Measurements from ENCODE around the gene ZNF408. TPM values are rescaled to one million over a fixed set of nuclear protein-coding genes. Genes with fewer than 3 reads are reported as not detected.
A peak's percentile ranks its signal among the peaks of the same experiment; 100 is the strongest.

Gene ZNF408
- total and polyA plus RNA-seq, 4 experiments from 2014 or later, result 5.7 to 20.0 (median 15.8) TPM

GRCh38 chr11:46718155-46719019 lies 17.6 kb downstream of the ZNF408 start:
- H3K27ac Mint-ChIP-seq, result peak overlapping the region in 2 of 7 donors; percentile 57 to 70
- no peaks in the 10 kb centered on the region for H3K9me3 Mint-ChIP-seq
- Histone ChIP-seq H3K9me3 (ENCODE audit: control insufficient read depth in 1 of 2, low read length in 2 of 2) (no peaks in the 10 kb centered on the region), H3K4me1 (ENCODE audit: insufficient read depth, low read length) (peaks cover 8% of the 10 kb centered on the region), H3K36me3 (ENCODE audit: insufficient read depth, low read length) (no peaks in the 10 kb centered on the region), H3K4me3 (ENCODE audit: low read length in 2 of 2) (no peak overlapping the region), H3K27ac (ENCODE audit: low read depth, low read length) (no peak overlapping the region), H3K27me3 (ENCODE audit: insufficient read depth, low read length) (no peaks in the 10 kb centered on the region)
- CTCF ChIA-PET (ENCODE audit: partially characterized antibody), result interaction anchor here (1.2 kb wide), 1 partner anchor 47 kb away, joined by 4 read pairs; no protein-coding TSS in a partner anchor
- intact Hi-C loops (cut with micrococcal nuclease), result no loop called here
- H3K4me3 Mint-ChIP-seq, result no peak overlapping the region
- POLR2A ChIA-PET (ENCODE audit: partially characterized antibody), result no interaction called here
- H3K36me3 Mint-ChIP-seq, result no peaks in the 10 kb centered on the region
- DNase-seq, result no peak
- no peaks in the 10 kb centered on the region for H3K27me3 Mint-ChIP-seq
- peaks cover 7 to 17% (median 8%) of the 10 kb centered on the region in 4 donors for H3K4me1 Mint-ChIP-seq

GRCh38 chr11:46719048-46719542 lies 18.3 kb downstream of the ZNF408 start, which contains the start of gene F2:
Gene F2, plus strand, starts transcription at chr11:46719213. Its CDS starts 23 bp downstream, at chr11:46719236.
- no peaks in the 10 kb centered on the region for H3K9me3 Mint-ChIP-seq
- H3K36me3 Mint-ChIP-seq, result no peaks in the 10 kb centered on the region
- no peaks in the 10 kb centered on the region for H3K27me3 Mint-ChIP-seq
- ChIA-PET CTCF (ENCODE audit: partially characterized antibody) (interaction anchor here (1.2 kb wide), 1 partner anchor 48 kb away, joined by 4 read pairs; no protein-coding TSS in a partner anchor), POLR2A (ENCODE audit: partially characterized antibody) (no interaction called here)
- H3K9me3 ChIP-seq (ENCODE audit: control insufficient read depth in 1 of 2, low read length in 2 of 2), result no peaks in the 10 kb centered on the region
- H3K4me3 ChIP-seq (ENCODE audit: low read length in 2 of 2), result no peak within 1 kb of the TSS
- no peak within 1 kb of the TSS for H3K27ac ChIP-seq (ENCODE audit: low read depth, low read length)
- H3K27me3 ChIP-seq (ENCODE audit: insufficient read depth, low read length), result no peaks in the 10 kb centered on the region
- H3K4me3 Mint-ChIP-seq, result no peak within 1 kb of the TSS
- intact Hi-C loops (cut with micrococcal nuclease), result no loop called here
- peaks cover 7 to 17% (median 8%) of the 10 kb centered on the region in 4 donors for H3K4me1 Mint-ChIP-seq
- no peak for DNase-seq
- no peaks in the 10 kb centered on the region for H3K36me3 ChIP-seq (ENCODE audit: insufficient read depth, low read length)
- peak within 1 kb of the TSS in 3 of 7 donors; percentile 57 to 80 (median 70) for H3K27ac Mint-ChIP-seq
- H3K4me1 ChIP-seq (ENCODE audit: insufficient read depth, low read length), result peaks cover 8% of the 10 kb centered on the region

- no peaks in the 10 kb centered on the region for H3K9me3 Mint-ChIP-seq
- no peak overlapping the region for H3K4me3 Mint-ChIP-seq
- peaks cover 7 to 17% (median 8%) of the 10 kb centered on the region in 4 donors for H3K4me1 Mint-ChIP-seq
- no peak overlapping the region for H3K27ac Mint-ChIP-seq
- Histone ChIP-seq H3K36me3 (ENCODE audit: insufficient read depth, low read length) (no peaks in the 10 kb centered on the region), H3K9me3 (ENCODE audit: control insufficient read depth in 1 of 2, low read length in 2 of 2) (no peaks in the 10 kb centered on the region), H3K27ac (ENCODE audit: low read depth, low read length) (no peak overlapping the region), H3K27me3 (ENCODE audit: insufficient read depth, low read length) (no peaks in the 10 kb centered on the region), H3K4me3 (ENCODE audit: low read length in 2 of 2) (no peak overlapping the region), H3K4me1 (ENCODE audit: insufficient read depth, low read length) (peaks cover 8% of the 10 kb centered on the region)
- no peaks in the 10 kb centered on the region for H3K36me3 Mint-ChIP-seq
- intact Hi-C loops (cut with micrococcal nuclease), result no loop called here
- no peak for DNase-seq
- H3K27me3 Mint-ChIP-seq, result no peaks in the 10 kb centered on the region
- ChIA-PET POLR2A (ENCODE audit: partially characterized antibody) (no interaction called here), CTCF (ENCODE audit: partially characterized antibody) (interaction anchor here (1.2 kb wide), 1 partner anchor 49 kb away, joined by 4 read pairs; no protein-coding TSS in a partner anchor)
These were observed 18.9 kb downstream of the ZNF408 start for GRCh38 chr11:46719543-46720218.

GRCh38 chr11:46721286-46721685 lies 20.5 kb downstream of the ZNF408 start:
- H3K4me3 Mint-ChIP-seq, result no peak overlapping the region
- ChIA-PET CTCF (ENCODE audit: partially characterized antibody) (no interaction called here), POLR2A (ENCODE audit: partially characterized antibody) (no interaction called here)
- H3K36me3 Mint-ChIP-seq, result no peaks in the 10 kb centered on the region
- DNase-seq, result no peak
- Histone ChIP-seq H3K27me3 (ENCODE audit: insufficient read depth, low read length) (no peaks in the 10 kb centered on the region), H3K9me3 (ENCODE audit: control insufficient read depth in 1 of 2, low read length in 2 of 2) (no peaks in the 10 kb centered on the region), H3K4me3 (ENCODE audit: low read length in 2 of 2) (no peak overlapping the region), H3K36me3 (ENCODE audit: insufficient read depth, low read length) (no peaks in the 10 kb centered on the region), H3K27ac (ENCODE audit: low read depth, low read length) (no peak overlapping the region), H3K4me1 (ENCODE audit: insufficient read depth, low read length) (peaks cover 8% of the 10 kb centered on the region)
- H3K4me1 Mint-ChIP-seq, result peaks cover 7 to 17% (median 8%) of the 10 kb centered on the region in 4 donors
- no peaks in the 10 kb centered on the region for H3K9me3 Mint-ChIP-seq
- peak overlapping the region in 1 of 7 donors; percentile 37 for H3K27ac Mint-ChIP-seq
- intact Hi-C loops (cut with micrococcal nuclease), result no loop called here
- H3K27me3 Mint-ChIP-seq, result no peaks in the 10 kb centered on the region

- Histone ChIP-seq H3K27ac (ENCODE audit: low read depth, low read length) (no peak overlapping the region), H3K4me1 (ENCODE audit: insufficient read depth, low read length) (peaks cover 8% of the 10 kb centered on the region), H3K4me3 (ENCODE audit: low read length in 2 of 2) (no peak overlapping the region), H3K27me3 (ENCODE audit: insufficient read depth, low read length) (no peaks in the 10 kb centered on the region), H3K9me3 (ENCODE audit: control insufficient read depth in 1 of 2, low read length in 2 of 2) (no peaks in the 10 kb centered on the region), H3K36me3 (ENCODE audit: insufficient read depth, low read length) (no peaks in the 10 kb centered on the region)
- H3K27me3 Mint-ChIP-seq, result no peaks in the 10 kb centered on the region
- H3K4me3 Mint-ChIP-seq, result peak overlapping the region in 1 of 8 donors; percentile 24
- ChIA-PET CTCF (ENCODE audit: partially characterized antibody) (interaction anchor here (1.3 kb wide), 1 partner anchor 52 kb away, joined by 4 read pairs; no protein-coding TSS in a partner anchor), POLR2A (ENCODE audit: partially characterized antibody) (no interaction called here)
- H3K27ac Mint-ChIP-seq, result peak overlapping the region in 2 of 7 donors; percentile 10 to 74
- H3K4me1 Mint-ChIP-seq, result peaks cover 7 to 17% (median 8%) of the 10 kb centered on the region in 4 donors
- no peaks in the 10 kb centered on the region for H3K36me3 Mint-ChIP-seq
- intact Hi-C loops (cut with micrococcal nuclease), result no loop called here
- no peaks in the 10 kb centered on the region for H3K9me3 Mint-ChIP-seq
- DNase-seq, result no peak
These were observed 21.9 kb downstream of the ZNF408 start for GRCh38 chr11:46722566-46723358.

- Histone ChIP-seq H3K9me3 (ENCODE audit: control insufficient read depth in 1 of 2, low read length in 2 of 2) (no peaks in the 10 kb centered on the region), H3K27me3 (ENCODE audit: insufficient read depth, low read length) (no peaks in the 10 kb centered on the region), H3K4me3 (ENCODE audit: low read length in 2 of 2) (no peak overlapping the region), H3K27ac (ENCODE audit: low read depth, low read length) (no peak overlapping the region), H3K4me1 (ENCODE audit: insufficient read depth, low read length) (peaks cover 5% of the 10 kb centered on the region), H3K36me3 (ENCODE audit: insufficient read depth, low read length) (no peaks in the 10 kb centered on the region)
- intact Hi-C loops (cut with micrococcal nuclease), result no loop called here
- POLR2A ChIA-PET (ENCODE audit: partially characterized antibody), result no interaction called here
- Mint-ChIP-seq H3K27me3 (no peaks in the 10 kb centered on the region), H3K9me3 (no peaks in the 10 kb centered on the region), H3K27ac (no peak overlapping the region), H3K4me1 (peaks cover 4 to 12% (median 5%) of the 10 kb centered on the region in 4 donors), H3K36me3 (no peaks in the 10 kb centered on the region), H3K4me3 (no peak overlapping the region)
- no peak for DNase-seq
- CTCF ChIA-PET (ENCODE audit: partially characterized antibody), result interaction anchor here (1.3 kb wide), 1 partner anchor 53 kb away, joined by 4 read pairs; no protein-coding TSS in a partner anchor
These were observed 22.5 kb downstream of the ZNF408 start for GRCh38 chr11:46723359-46723680.

Measured in CD4-positive, alpha-beta memory T cell (primary cell).